KMS-11 (cell line): ENCODE measurements around the gene HELZ2.

Experiments used
- H2AFZ ChIP-seq: fragments of 200-600 bp; sonication (generic); 2 replicates; pipeline ENCODE4 v1.6.1; 2016; ENCODE audit warnings: antibody characterized with exemption, mixed run types, low read depth
- H3K27ac ChIP-seq: fragments of 200-600 bp; sonication (generic); 2 replicates; pipeline ENCODE4 v1.6.1; 2016; ENCODE audit warnings: mild to moderate bottlenecking, mixed run types
- H3K27me3 ChIP-seq: fragments of 200-600 bp; sonication (generic); 2 replicates; pipeline ENCODE4 v1.6.1; 2017; ENCODE audit warnings: mild to moderate bottlenecking, low read depth, mixed run types, moderate library complexity; ENCODE audit not compliant: insufficient read depth
- H3K36me3 ChIP-seq: fragments of 200-600 bp; sonication (generic); 2 replicates; pipeline ENCODE4 v1.6.1; 2017; ENCODE audit warnings: mild to moderate bottlenecking, mixed run types; ENCODE audit not compliant: insufficient read depth
- H3K4me1 ChIP-seq: fragments of 200-600 bp; sonication (generic); 2 replicates; pipeline ENCODE4 v1.6.1; 2016; ENCODE audit warnings: mild to moderate bottlenecking, low read depth, mixed run types; ENCODE audit not compliant: poor library complexity, severe bottlenecking
- H3K4me2 ChIP-seq: fragments of 200-600 bp; sonication (generic); 2 replicates; pipeline ENCODE4 v1.7.0; 2016; ENCODE audit warnings: mild to moderate bottlenecking, mixed run types
- H3K4me3 ChIP-seq: fragments of 200-600 bp; sonication (generic); IDR thresholded peaks from 2 replicates; pipeline ENCODE4 v1.6.1; 2017; ENCODE audit warnings: low read depth, low read length, mixed read lengths; ENCODE audit not compliant: insufficient read depth
- H3K79me2 ChIP-seq: fragments of 200-600 bp; sonication (generic); 2 replicates; pipeline ENCODE4 v1.6.1; 2016; ENCODE audit warnings: low read depth, mixed run types; ENCODE audit not compliant: insufficient read depth
- H3K9ac ChIP-seq: fragments of 200-600 bp; sonication (generic); 2 replicates; pipeline ENCODE4 v1.6.1; 2016; ENCODE audit warnings: mild to moderate bottlenecking, mixed run types
- H4K20me1 ChIP-seq: fragments of 200-600 bp; sonication (generic); 2 replicates; pipeline ENCODE4 v1.6.1; 2016; ENCODE audit warnings: mild to moderate bottlenecking, mixed run types; ENCODE audit not compliant: insufficient read depth
- CTCF ChIP-seq: fragments of 200-600 bp; sonication (generic); conservative IDR thresholded peaks from 2 replicates; pipeline ENCODE4 v1.6.1; 2017; ENCODE audit warnings: low read depth, mild to moderate bottlenecking, antibody characterized with exemption, low read length, moderate library complexity, mixed read lengths

Gene HELZ2

GRCh38 chr20:63553251-63553932 is 20.6 kb downstream of the HELZ2 start:
- Histone ChIP-seq H4K20me1 (no peaks in the 10 kb centered on the region), H3K27ac (no peak overlapping the region), H3K4me1 (peaks cover 17% of the 10 kb centered on the region), H3K4me3 (no peak overlapping the region), H3K9ac (no peak overlapping the region), H3K79me2 (no peaks in the 10 kb centered on the region), H3K27me3 (peaks cover 78% of the 10 kb centered on the region), H2AFZ (peak overlapping the region; percentile 64), H3K4me2 (peak overlapping the region; percentile 89), H3K36me3 (no peaks in the 10 kb centered on the region)
- TF ChIP-seq CTCF, result no peak

- Histone ChIP-seq H3K4me2 (peak overlapping the region; percentile 33; the same call in 1 of the 2 replicates), H2AFZ (0 out of 2 replicates have a peak overlapping the region, but pooled peaks have one; percentile 14), H3K36me3 (no peaks in the 10 kb centered on the region), H3K9ac (no peak overlapping the region), H3K79me2 (no peaks in the 10 kb centered on the region), H3K27me3 (peaks cover 82% of the 10 kb centered on the region), H4K20me1 (no peaks in the 10 kb centered on the region), H3K4me3 (no peak overlapping the region), H3K27ac (no peak overlapping the region), H3K4me1 (peaks cover 17% of the 10 kb centered on the region)
- no peak for TF ChIP-seq CTCF
Measured at GRCh38 chr20:63552481-63553249, 21.4 kb downstream of the HELZ2 start.

GRCh38 chr20:63551068-63551467 is 23.0 kb downstream of the HELZ2 start:
- H3K4me3 ChIP-seq, result no peak overlapping the region
- TF ChIP-seq CTCF, result no peak
- no peaks in the 10 kb centered on the region for H3K79me2 ChIP-seq
- peaks cover 89% of the 10 kb centered on the region for H3K27me3 ChIP-seq
- no peaks in the 10 kb centered on the region for H3K36me3 ChIP-seq
- no peak overlapping the region for H2AFZ ChIP-seq
- H3K4me1 ChIP-seq, result peaks cover 17% of the 10 kb centered on the region
- no peak overlapping the region for H3K4me2 ChIP-seq
- H3K9ac ChIP-seq, result no peak overlapping the region
- no peaks in the 10 kb centered on the region for H4K20me1 ChIP-seq
- H3K27ac ChIP-seq, result no peak overlapping the region

GRCh38 chr20:63549679-63550282 is 24.3 kb downstream of the HELZ2 start:
- Histone ChIP-seq H3K27ac (no peak overlapping the region), H3K4me2 (no peak overlapping the region), H3K9ac (no peak overlapping the region), H2AFZ (no peak overlapping the region), H3K4me3 (no peak overlapping the region), H3K4me1 (peaks cover 17% of the 10 kb centered on the region), H3K79me2 (no peaks in the 10 kb centered on the region), H3K36me3 (no peaks in the 10 kb centered on the region), H3K27me3 (peaks cover 90% of the 10 kb centered on the region), H4K20me1 (no peaks in the 10 kb centered on the region)
- no peak for TF ChIP-seq CTCF
